Measurements from ENCODE around the gene ADGRF4. TPM values are rescaled to one million over a fixed set of nuclear protein-coding genes. Genes with fewer than 3 reads are reported as not detected.
"Not testable (repeated sequence)": the region's sequence is repeated elsewhere in the genome, so short reads cannot be mapped to it uniquely, and the experiment has no call there.

Gene ADGRF4
- total RNA-seq, 1 donor from 2014 or later = not detected

DNA sequence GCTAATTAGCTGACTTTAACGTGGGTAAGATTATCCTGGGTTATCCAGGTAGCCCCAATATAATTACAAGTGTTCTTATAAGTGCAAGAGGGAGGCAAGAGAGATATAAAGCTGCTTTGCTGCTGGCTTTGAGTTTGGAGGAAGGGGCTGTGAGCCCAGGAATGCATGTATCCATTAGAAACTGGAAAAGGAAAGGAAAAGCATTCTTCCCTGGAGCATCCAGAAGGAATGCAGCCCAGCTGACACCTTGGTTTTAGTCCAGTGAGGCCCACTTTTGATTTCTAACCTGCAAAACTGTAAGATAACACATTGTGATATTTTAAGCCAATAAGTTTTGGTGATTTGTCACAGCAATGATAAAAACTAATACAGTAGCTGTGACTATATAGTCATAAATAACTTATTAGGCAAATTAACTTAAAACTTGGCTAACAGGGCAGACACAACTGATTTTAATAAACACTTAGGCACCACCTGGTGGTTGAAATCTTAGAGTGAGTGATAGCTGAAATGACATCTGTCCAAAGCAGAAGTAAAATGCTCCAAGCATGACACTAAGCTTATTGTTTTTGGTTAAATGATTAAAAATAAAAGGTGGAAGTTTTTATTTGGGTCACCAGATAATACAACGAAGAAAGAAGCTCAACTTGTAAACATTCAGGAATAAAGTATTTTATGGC lies 35.6 kb downstream of the ADGRF4 start:
- DNase-seq (ENCODE audit: low read depth in 2 of 2) = peak; percentile 29 to 59

- no peak for DNase-seq (ENCODE audit: low read depth in 2 of 2)
These were observed 36.6 kb downstream of the ADGRF4 start for GRCh38 chr6:47734831-47735481.

- no peak for DNase-seq (ENCODE audit: low read depth in 2 of 2)
These were observed 37.8 kb downstream of the ADGRF4 start for GRCh38 chr6:47736083-47736700.

DNA sequence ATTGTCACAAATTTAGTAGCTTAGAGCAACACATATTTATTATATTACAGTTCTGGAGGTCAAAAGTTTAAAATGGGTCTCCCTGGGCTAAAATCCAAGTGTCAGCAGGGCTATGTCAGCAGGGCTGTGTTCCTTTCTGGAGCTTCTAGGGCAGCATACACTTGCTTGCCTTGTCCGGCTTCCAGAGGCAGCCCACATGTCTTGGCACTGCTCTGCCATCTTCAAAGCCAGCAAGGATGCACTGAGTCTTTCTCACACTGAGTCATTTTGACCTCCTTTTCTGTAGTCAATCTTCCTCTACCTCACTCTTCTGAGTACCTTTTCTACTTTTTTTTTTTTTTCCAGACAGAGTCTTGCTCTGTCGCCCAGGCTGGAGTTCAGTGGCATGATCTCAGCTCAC lies 39.0 kb downstream of the ADGRF4 start:
- no peak for DNase-seq (ENCODE audit: low read depth in 2 of 2)

GRCh38 chr6:47740714-47741113 lies 42.3 kb downstream of the ADGRF4 start:
- DNase-seq (ENCODE audit: low read depth in 2 of 2) = no peak

DNA sequence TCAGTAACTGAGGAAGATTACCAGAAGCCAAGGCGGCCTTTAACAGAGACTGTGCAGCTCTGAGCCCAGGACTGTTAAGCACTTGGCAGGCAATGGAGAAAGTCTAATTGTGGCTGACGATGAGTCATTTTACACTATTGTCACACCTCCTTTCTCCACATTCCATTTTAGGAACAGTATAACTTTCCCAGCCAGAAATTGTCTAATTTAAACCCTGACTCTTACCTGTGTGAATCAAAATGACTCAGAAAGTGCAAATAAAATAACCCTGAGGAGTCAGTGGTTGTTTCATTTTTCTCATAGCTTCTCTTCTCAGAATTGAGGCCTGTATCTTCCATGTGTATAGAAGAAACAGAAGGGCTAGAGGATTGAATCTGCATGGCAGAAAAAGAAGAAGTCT lies 43.4 kb downstream of the ADGRF4 start:
- DNase-seq (ENCODE audit: low read depth in 2 of 2) = peak in 1 of 2 donors; percentile 43

DNA sequence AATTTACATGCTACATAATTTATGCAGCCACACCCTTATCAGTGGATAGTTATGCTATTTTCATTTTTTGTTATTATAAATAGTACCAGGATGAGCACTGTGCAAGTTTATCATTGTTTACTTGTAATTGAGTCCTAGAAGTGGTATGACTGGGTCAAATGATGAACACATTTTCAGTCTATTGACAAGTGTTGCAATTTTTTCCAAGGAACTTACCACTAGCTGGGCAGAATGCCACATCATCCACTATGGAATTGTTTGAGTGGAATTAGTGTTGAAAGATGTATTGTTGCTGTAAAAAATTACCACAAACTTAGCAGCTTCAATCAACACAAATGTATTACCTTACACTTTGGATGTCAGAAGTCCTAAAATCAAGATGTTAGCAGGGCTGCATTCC lies 45.4 kb downstream of the ADGRF4 start:
- peak in 1 of 2 donors; percentile 79 for DNase-seq (ENCODE audit: low read depth in 2 of 2)

DNA sequence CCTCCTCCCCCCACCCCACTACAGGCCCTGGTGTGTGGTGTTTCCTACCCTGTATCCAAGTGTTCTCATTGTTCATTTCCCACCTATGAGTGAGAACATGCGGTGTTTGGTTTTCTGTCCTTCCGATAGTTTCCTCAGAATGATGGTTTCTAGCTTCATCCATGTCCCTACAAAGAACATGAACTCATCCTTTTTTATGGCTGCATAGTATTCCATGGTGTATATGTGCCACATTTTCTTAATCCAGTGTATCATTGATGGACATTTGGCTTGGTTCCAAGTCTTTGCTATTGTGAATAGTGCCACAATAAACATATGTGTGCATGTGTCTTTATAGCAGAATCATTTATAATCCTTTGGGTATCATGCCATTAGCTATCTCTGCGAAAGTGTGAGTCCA lies 46.9 kb downstream of the ADGRF4 start:
- DNase-seq (ENCODE audit: low read depth in 2 of 2) = not testable (repeated sequence)

DNA sequence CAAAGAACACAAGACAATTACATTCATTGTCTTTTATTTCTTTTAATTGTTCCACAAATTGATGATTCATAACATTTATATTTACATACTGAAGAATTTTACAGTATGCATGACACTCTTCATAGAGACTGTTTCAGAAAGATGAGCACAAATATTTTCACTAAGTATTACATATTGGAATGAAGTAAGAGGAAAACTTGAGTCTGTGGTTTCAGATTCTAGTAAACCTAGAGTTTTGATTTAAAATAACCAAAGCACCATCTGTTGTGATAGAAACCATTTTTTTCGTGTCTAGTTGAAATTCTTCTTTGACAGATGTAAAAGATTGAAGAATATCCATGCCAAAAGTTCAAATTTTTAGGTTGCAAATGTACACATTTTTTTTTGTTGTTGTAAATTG lies 51.4 kb downstream of the ADGRF4 start:
- no peak for DNase-seq (ENCODE audit: low read depth in 2 of 2)

DNA sequence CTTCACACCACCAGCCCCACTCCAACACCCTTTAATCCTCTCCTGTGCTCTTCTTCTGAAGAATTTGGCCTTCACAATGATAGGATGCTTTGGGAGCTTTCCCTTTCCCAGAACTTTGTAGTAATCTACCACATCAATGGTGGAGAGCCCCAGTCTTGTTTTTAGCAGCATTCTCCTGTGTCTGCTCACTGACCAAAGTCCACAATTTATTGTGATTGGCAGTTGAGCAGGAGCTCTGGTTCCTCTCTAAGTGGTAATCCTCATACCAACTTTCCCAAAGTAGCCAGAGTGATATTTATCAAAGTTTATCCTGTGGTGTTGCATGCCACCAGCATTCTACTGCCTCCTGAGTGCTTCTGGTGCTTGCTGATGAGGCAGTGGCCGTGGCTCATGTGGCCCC lies 54.4 kb downstream of the ADGRF4 start:
- no peak for DNase-seq (ENCODE audit: low read depth in 2 of 2)

DNA sequence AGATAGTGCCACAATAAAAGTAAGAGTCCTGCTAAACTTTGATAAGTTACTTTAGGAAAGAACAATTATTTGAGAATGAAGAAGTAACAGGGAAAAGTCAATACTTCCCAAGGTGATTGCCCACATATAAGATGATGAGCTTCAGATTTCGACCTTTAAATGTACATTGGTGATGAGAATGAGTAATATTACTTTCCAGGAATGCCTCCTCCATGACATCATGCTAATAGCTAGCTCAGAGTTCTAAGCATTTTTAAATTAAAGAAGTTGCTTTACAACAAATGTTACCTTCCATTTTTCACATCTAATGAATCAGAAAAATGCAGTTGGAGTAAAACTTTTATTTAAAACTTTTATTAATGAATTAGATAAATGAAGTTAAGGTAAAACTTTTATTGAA lies 61.0 kb downstream of the ADGRF4 start:
- DNase-seq (ENCODE audit: low read depth in 2 of 2) = no peak

GRCh38 chr6:47762502-47762901 lies 64.1 kb downstream of the ADGRF4 start:
- no peak for DNase-seq (ENCODE audit: low read depth in 2 of 2)

DNA sequence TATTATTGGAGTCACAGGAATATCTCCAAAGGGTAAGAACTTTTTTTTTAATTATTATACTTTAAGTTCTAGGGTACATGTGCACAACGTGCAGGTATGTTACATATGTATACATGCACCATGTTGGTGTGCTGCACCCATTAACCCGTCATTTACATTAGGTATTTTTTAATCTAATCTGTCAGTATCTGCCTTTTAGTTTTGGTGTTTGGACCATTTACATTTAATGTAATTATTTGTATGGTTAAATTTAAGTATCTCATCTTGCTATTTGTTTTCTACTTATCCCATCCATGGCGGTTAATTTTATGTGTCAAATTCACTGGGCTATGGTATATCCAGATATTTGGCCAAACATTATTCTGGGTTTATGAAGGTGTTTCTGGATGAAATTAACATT lies 68.1 kb downstream of the ADGRF4 start:
- DNase-seq (ENCODE audit: low read depth in 2 of 2) = no peak

DNA sequence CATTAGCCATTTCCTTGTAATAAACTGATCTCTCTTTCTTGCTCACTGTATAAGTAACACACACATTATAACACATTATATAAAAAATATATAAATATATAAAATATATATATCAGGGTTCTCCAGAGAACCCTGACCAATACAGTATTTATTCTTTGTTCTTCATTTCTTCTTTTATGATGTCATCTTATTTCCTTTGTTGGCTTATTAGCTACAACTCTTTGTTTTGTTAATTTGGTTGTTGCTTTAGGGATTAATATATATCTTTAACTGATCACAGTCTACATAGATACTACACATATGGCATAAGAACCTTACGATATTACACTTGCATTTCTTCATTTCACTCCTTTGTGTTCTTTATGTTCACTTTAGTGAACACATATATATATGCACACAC lies 68.7 kb downstream of the ADGRF4 start:
- DNase-seq (ENCODE audit: low read depth in 2 of 2) = no peak

DNA sequence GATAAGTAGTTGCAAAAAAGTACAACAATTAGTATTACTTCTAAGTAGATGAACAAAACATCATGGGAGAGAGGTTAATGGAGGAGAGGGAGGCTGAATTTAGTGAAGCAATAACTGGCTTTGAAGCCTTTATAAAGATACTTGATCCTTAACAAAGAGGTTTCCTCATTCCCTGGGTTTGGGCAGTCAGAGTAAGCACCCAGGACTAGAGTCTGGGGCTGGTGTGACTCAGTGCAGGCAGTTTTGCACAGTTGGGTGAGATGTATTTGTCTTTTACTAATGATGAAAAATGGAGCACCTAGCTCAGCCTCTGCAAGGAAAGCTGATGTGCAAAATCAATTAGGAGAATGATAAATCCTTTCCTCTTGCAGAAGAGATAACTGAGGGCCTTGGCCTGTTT lies 71.6 kb downstream of the ADGRF4 start:
- DNase-seq (ENCODE audit: low read depth in 2 of 2) = no peak

Other genes with a start within 250 kb of the ADGRF4 start
- gene CD2AP, start 220.8 kb upstream of the ADGRF4 start, total RNA-seq = 18.5 and 24.4 TPM in 2 replicates
- gene OPN5, start 83.5 kb downstream of the ADGRF4 start, total RNA-seq = not detected in 2 replicates

Data from lung microvascular endothelial cell (primary cell).